GM18511 (cell line): ENCODE data around the gene SLC26A6.

ENCODE experiments used
- ATAC-seq: cut with Tn5 transposase; IDR thresholded peaks from one replicate; pipeline ENCODE4 v1.9.1; 2021; ENCODE audit warnings: mild to moderate bottlenecking, moderate library complexity; ENCODE audit not compliant: unreplicated experiment

The SLC26A6 gene

DNA sequence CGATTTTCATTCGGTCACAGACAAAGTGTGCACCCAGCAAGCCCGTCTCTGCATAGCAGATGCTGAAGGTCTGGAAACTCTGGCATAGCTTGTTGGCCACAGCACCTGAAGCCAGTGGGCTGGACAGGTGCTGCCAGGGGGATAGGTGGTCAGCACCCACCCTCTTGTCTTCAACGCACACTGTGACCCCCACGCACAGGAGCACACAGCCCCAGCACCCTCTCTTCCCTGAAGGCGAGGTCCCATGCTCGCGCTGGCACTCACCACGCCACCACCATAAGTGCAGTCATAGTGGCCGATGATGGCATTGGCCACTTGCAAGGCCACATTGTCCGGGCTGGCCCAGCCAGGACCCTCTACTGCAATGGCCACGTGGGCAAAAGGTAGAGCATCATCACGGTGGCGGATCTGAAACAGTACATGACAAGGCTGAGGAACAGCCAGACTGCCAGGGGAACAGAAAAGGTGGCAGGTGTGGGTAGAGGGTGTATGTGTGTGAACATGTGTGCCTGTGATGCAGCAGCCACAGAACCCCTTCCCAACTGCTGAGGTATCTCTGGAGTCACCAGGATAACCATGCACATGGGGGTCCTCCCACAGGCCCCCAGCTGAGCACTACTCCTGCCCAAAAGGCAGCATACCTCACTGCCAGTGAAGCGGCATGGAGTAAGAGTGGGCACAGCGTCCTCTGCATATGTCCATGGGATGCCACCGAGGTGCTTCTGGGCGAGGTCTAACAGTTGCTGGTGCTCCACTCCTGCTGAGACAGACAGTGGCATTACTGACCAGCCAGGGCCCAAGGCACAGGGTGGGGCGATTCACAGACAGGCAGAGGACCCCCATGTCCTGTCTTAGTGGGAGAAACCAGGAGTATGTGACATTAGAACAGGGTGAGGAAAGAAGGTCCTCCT is 34.3 kb downstream of the SLC26A6 start:
- no peak for ATAC-seq

DNA sequence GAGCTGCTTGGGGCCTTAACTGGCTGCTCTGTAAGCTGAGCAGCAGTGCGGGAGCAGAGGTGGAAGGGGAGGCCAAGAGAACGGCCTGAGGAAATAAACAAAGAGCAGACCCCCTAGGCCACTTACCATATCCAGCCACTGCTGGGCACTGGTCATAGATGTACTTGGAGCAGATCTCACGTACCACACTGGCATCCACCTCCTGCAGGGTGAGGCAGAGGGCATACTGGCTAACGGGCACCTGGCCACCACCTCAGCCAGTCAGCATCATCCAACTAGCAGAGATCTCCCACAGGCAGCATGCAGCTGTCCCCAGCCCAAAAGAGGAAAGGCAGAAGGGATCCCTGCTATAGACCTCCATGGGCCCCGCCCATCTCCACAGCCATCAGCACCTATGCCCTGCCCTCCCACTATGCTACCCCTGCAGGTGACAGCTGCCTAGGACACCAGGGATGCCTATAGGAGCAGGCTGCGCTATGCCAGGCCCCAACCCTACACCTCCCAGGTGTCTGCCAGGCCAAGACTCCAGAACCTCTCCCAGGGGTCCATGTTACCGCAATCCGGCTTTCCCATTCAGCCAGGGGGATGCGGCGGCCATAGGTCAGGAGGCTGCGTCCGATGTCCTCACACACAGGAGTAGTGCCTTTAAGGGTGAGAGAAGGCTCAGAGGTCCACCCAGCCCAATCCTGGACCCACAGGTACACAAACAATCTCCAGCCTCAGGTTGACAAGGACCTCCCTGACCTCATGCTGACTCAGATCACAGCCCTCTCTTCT is 35.6 kb downstream of the SLC26A6 start:
- ATAC-seq, result no peak

- ATAC-seq, result no peak
Observed at GRCh38 chr3:48599077-48599501, 36.2 kb downstream of the SLC26A6 start.

DNA sequence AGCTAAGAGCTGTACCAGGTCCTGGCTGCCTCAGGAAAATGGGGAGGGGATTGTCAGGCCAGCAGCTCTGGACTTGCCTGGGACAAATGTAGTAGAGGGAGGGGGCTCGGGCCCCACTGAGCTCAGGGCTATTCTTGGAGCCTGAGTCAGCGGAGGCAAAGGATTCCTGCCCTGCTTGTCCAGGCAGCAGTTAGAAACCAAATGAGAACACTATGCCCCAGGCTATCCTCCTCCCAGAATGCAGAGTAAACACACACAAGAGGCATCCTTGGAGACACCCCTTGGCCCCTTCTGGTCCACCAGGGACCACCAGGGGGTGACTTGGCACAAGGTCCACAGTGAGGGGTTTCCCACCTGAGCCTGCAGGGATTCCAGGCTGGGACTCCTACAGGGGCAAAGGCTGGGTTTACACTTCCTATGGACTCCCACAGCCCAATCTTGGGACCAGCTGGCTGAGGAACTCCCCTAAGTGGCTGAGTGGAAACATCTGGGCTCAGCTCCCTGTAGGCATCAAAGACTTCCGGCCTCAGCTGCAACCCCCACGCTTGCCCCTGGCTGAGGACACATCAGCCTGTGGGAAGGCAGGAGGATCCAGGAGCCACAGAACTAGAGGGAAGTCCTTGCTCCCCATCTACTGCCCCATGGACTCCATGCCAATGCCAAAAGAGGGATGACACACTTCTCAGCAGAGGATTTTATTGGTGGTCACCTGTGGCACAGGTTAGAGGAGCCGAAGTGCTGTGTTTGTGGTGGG is 36.8 kb downstream of the SLC26A6 start:
- no peak for ATAC-seq

- no peak for ATAC-seq
Observed at GRCh38 chr3:48597408-48597800, 37.9 kb downstream of the SLC26A6 start.

DNA sequence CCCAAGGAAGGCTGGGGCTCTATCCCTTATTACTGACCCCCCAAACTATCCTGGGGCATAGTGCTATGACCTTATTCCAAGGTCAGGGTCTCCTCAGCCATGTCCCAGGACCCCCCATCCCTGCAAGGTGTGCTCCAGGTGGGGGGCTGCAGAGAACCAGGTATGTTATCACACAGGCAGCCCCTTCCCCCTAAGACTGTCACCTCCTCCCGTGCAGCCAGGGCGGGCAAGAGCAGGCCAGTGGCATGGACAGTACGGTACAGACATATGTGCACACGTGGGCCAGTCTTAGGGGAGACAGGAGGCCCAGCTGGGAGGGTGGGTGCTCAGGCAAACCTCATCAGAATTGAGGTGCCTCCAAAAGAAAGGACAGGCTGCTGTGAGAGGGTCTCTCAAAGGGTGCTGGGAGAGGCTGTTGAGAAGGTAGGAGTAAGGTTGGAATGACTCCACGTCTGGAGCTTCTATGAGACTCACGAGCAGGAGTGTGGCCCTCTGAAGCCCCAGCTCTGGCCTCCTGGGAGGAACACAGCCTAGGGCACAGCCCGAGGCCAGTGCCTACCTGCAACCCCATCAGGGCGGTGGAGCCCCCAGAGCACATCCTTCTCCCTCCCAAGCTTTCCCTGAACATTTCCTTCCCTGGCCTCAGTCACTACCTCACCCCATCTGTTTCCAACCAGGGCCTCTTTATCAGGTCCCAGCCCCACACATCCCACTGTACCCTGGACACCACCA is 38.4 kb downstream of the SLC26A6 start:
- no peak for ATAC-seq

GRCh38 chr3:48596157-48596556 is 39.1 kb downstream of the SLC26A6 start:
- no peak for ATAC-seq

DNA sequence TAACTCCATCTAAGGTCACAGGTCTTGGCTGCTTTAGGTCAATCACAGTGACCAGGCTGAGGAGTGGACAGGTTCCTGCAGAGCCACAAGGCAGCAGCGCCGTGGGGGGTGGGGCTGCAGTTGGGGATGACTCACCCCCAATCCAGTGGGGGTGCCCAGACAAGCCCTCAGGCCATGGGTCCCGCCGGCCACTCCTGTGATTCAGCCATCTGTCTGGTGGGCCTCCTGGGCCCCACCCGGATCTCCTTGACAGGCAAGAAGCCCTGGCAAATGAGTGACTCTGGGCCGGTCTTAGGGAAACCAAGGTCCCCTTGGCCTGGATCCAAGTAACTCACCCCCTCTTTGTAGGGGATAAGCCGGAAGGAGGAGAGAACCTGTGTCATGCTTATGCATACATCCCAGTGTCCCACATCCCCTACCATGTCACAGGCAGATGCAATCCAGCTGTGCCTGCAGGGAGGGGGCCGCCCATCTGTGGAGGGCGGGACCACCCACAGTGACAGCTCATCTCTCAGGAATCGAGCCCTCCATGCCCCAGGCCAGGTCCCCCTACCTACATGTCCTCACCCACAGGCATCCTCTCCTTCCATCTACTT is 39.6 kb downstream of the SLC26A6 start:
- no peak for ATAC-seq

DNA sequence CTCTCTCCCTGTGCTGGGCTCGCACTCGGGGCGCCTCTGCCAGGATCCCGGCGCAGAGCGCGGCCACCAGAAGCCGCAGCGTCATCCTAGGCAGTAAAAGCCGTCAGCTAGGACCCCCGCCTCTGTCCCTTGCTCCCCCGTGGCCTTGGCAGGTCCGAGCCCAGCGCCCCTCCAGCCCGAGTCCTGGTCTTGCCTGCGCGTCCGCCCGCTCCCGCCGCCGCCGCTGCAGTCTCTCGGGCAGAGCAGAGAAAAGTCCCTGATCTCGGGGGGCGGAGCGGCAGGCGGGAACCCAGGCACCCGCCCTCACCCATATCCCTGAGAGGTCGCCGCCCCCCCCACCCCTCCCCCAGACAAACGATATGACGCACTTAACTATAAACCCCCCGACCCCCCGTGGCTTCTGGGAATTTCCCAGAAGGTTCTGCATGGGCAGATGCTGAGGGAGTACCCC is 40.2 kb downstream of the SLC26A6 start, which contains the start of gene COL7A1:
Gene COL7A1 (minus strand): TSS at position 255 of the 451 bp plus-strand sequence. CDS start 170 bp downstream, at position 85.
- ATAC-seq, result no peak

DNA sequence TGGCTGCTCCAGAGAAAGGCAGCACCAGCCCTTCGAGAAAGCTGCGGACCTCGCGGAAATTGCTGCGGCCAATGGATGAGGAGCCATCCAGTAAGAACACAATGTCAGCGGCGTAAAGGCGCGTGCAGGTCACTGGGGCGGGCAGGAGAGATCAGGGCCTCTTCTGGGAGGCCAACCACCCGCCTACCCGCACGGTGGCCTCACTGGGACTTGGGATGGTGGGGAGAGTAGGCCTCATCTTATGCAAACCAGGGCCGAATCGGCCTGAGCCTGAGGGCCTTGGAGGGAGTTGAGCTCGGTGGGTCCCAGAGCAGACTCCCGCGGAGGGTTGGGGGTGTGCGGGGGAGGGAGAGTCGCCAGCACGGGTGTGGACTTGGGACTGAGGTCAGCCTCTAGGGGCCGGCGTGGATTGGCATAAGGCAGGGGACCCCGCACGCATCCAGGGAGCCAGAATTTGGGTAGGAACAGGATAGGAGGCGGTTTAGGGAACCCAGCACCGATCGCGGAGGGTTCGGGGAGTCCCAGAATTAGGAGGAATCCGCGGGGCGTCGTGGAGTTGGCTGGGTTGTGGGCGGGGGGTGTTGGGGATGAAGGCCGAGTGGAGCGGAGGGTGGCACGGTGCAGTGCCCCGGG is 40.7 kb downstream of the SLC26A6 start:
- no peak for ATAC-seq

DNA sequence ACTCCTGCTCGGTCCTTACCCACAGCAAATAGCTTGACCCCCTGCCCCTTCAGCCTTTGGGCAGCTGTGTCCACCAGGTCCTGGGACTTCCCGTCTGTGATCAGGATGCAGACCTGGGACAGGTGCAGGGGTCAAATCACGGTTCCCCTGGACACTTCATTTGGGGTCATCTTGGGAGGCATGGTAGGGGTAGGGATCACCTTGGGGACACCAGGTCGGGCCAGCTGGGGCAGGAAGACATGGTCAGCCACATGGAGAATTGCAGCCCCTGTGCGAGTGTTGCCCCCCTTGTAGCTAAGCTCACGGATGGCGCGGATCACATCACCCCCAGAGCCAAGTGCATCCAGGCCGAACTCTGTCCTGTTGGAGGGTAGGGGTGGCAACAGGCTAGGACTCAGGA is 41.9 kb downstream of the SLC26A6 start:
- no peak for ATAC-seq

- no peak for ATAC-seq
Observed at GRCh38 chr3:48592519-48593087, 42.7 kb downstream of the SLC26A6 start.

- no peak for ATAC-seq
Observed at GRCh38 chr3:48591886-48592518, 43.3 kb downstream of the SLC26A6 start.

DNA sequence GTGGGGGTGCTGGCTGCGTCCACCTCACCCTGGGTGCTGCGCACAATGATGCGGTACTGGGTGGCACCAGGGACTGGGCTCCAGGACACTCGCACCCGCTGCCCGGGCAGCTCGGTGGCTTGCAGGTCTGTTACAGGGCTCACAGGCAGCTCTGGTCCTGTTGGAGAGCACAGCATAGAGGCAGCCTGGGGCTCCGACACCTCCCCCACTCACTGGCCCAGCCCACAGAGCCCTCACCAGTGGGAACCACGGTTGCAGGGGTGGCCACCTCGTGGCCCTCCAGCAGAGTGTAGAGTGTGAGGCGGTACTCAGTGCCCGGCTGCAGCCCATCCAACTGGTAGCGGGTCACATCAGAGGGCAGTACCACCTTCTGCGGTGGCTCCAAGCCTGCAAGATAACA is 43.8 kb downstream of the SLC26A6 start:
- no peak for ATAC-seq

- no peak for ATAC-seq
Observed at GRCh38 chr3:48588230-48588629, 47.0 kb downstream of the SLC26A6 start.

- no peak for ATAC-seq
Observed at GRCh38 chr3:48587686-48588085, 47.6 kb downstream of the SLC26A6 start.

DNA sequence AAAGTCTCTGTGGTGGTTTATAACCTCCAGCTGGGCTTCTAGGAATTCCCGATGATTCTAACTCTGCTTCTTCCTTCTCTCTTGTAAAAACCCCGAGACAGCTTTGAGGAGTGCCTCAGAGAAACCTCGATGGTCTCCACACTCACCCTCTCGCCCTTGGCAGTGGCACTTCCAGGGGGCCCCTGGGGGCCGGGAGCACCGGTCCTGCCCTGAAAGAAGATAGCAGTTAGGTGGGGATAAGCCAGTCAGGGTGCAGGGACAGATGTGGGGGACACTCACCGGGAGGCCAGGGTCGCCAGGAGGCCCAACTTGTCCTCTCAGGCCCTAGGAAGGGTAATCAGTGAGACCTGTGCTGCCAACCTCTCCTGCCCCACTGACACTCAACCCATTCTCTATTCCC is 49.9 kb downstream of the SLC26A6 start:
- ATAC-seq, result no peak

DNA sequence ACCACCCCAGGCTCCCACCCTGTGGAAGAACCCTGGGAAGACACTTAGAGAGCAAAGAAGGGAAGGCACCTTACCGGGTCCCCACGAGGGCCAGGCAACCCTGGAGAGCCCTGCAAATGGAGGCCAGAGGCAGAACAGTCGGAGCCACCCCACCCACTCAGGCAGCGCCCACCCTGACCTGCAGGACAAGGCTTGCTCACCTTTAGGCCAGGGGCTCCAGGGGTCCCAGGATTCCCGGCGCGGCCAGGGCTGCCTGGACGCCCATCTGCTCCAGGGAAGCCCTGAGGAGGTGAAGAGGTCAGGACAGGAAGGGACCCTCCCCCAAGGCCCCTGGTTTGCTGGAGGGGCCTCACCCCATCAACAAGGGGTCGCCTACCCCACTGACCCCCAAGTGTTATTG is 50.4 kb downstream of the SLC26A6 start:
- ATAC-seq, result no peak
